IPS DF 6.9 (cell line): ENCODE measurements around the gene TRIP12.
"Not testable (repeated sequence)": the region's sequence is repeated elsewhere in the genome, so short reads cannot be mapped to it uniquely, and the experiment has no call there.

Experiments used
- DNase-seq: peaks from one replicate; pipeline ENCODE4 v3.0.0-alpha.2; 2013; ENCODE audit warnings: low read depth, low spot score
- H3K27ac ChIP-seq: one replicate; pipeline ENCODE4 v1.5.1; 2013; ENCODE audit warnings: low read length, control low read depth
- H3K27me3 ChIP-seq: 2 replicates; pipeline ENCODE4 v1.6.1; 2013; ENCODE audit warnings: mild to moderate bottlenecking, low read length; ENCODE audit not compliant: control insufficient read depth, insufficient read depth
- H3K36me3 ChIP-seq: 2 replicates; pipeline ENCODE4 v1.6.1; 2013; ENCODE audit warnings: low read length; ENCODE audit not compliant: control insufficient read depth, insufficient read depth
- H3K4me1 ChIP-seq: 2 replicates; pipeline ENCODE4 v1.6.1; 2013; ENCODE audit warnings: low read length; ENCODE audit not compliant: control insufficient read depth, insufficient read depth
- H3K4me3 ChIP-seq: 2 replicates; pipeline ENCODE4 v1.5.1; 2013; ENCODE audit warnings: mild to moderate bottlenecking, low read length
- H3K9me3 ChIP-seq: 2 replicates; pipeline ENCODE4 v1.6.1; 2013; ENCODE audit warnings: low read length, inconsistent platforms; ENCODE audit not compliant: control insufficient read depth, insufficient read depth
- WGBS: extraction: QIAGEN DNeasy Blood & Tissue Kit; methylation state at CpG from one replicate; pipeline ENCODE4 v1.1.7; 2013; ENCODE audit warnings: mixed read lengths, missing lambda C conversion rate; ENCODE audit not compliant: insufficient read length, insufficient coverage; 5-methylcytosine and 5-hydroxymethylcytosine counted together

TRIP12 gene

GRCh38 chr2:229943770-229944449, 22.1 kb upstream of the TRIP12 start:
- no CpG with 5 or more reads among the region's 5 CpGs for WGBS
- DNase-seq = no peak
- no peak overlapping the region for H3K27ac ChIP-seq

GRCh38 chr2:229943171-229943570, 21.4 kb upstream of the TRIP12 start:
- WGBS = no CpG with 5 or more reads among the region's 2 CpGs
- H3K4me3 ChIP-seq = no peak overlapping the region

More at GRCh38 chr2:229943770-229944449, 22.1 kb upstream of the TRIP12 start:
- no peak overlapping the region for H3K4me3 ChIP-seq
- no peaks in the 10 kb centered on the region for H3K36me3 ChIP-seq
- H3K27me3 ChIP-seq = no peaks in the 10 kb centered on the region
- H3K9me3 ChIP-seq = no peaks in the 10 kb centered on the region
- no peaks in the 10 kb centered on the region; the same call in 1 of the 2 replicates for H3K4me1 ChIP-seq

GRCh38 chr2:229942671-229943070, 20.9 kb upstream of the TRIP12 start:
- no peak for DNase-seq
- Histone ChIP-seq H3K36me3 (no peaks in the 10 kb centered on the region), H3K27me3 (no peaks in the 10 kb centered on the region), H3K27ac (no peak overlapping the region), H3K9me3 (no peaks in the 10 kb centered on the region), H3K4me1 (no peaks in the 10 kb centered on the region; the same call in 1 of the 2 replicates), H3K4me3 (no peak overlapping the region)
- no CpG with 5 or more reads among the region's 8 CpGs for whole genome bisulfite sequencing

More at GRCh38 chr2:229943171-229943570, 21.4 kb upstream of the TRIP12 start:
- H3K27ac ChIP-seq = no peak overlapping the region
- H3K9me3 ChIP-seq = no peaks in the 10 kb centered on the region
- no peaks in the 10 kb centered on the region; the same call in 1 of the 2 replicates for H3K4me1 ChIP-seq
- no peaks in the 10 kb centered on the region for H3K36me3 ChIP-seq
- no peaks in the 10 kb centered on the region for H3K27me3 ChIP-seq
- DNase-seq = no peak

GRCh38 chr2:229937537-229937936, 15.7 kb upstream of the TRIP12 start:
- Histone ChIP-seq H3K27me3 (no peaks in the 10 kb centered on the region), H3K9me3 (no peaks in the 10 kb centered on the region), H3K4me1 (no peaks in the 10 kb centered on the region), H3K36me3 (no peaks in the 10 kb centered on the region), H3K27ac (no peak overlapping the region), H3K4me3 (no peak overlapping the region)
- DNase-seq = no peak
- no CpG with 5 or more reads among the region's 4 CpGs for WGBS

- no peaks in the 10 kb centered on the region for H3K9me3 ChIP-seq
- no CpG with 5 or more reads among the region's 5 CpGs for WGBS
- no peak overlapping the region for H3K4me3 ChIP-seq
- H3K27ac ChIP-seq = no peak overlapping the region
- DNase-seq = no peak
- no peaks in the 10 kb centered on the region for H3K36me3 ChIP-seq
- H3K27me3 ChIP-seq = no peaks in the 10 kb centered on the region
- H3K4me1 ChIP-seq = no peaks in the 10 kb centered on the region
Observed at GRCh38 chr2:229931241-229931640, 9.4 kb upstream of the TRIP12 start.

- Histone ChIP-seq H3K27ac (no peak overlapping the region), H3K4me1 (no peaks in the 10 kb centered on the region), H3K4me3 (no peak overlapping the region), H3K36me3 (no peaks in the 10 kb centered on the region), H3K27me3 (no peaks in the 10 kb centered on the region), H3K9me3 (no peaks in the 10 kb centered on the region)
- DNase-seq = no peak
- no CpG with 5 or more reads among the region's 7 CpGs for WGBS
Observed at GRCh38 chr2:229930656-229931055, 8.8 kb upstream of the TRIP12 start.

GRCh38 chr2:229927817-229928321, 6.1 kb upstream of the TRIP12 start:
- WGBS = no CpG with 5 or more reads among the region's 2 CpGs
- no peaks in the 10 kb centered on the region for H3K4me1 ChIP-seq
- no peak overlapping the region for H3K27ac ChIP-seq
- H3K4me3 ChIP-seq = no peak overlapping the region
- H3K36me3 ChIP-seq = no peaks in the 10 kb centered on the region
- no peaks in the 10 kb centered on the region for H3K27me3 ChIP-seq
- no peaks in the 10 kb centered on the region for H3K9me3 ChIP-seq
- DNase-seq = no peak

GRCh38 chr2:229925201-229925600, 3.4 kb upstream of the TRIP12 start:
- H3K9me3 ChIP-seq = no peaks in the 10 kb centered on the region
- H3K4me3 ChIP-seq = no peak overlapping the region
- H3K27ac ChIP-seq = no peak overlapping the region
- no peaks in the 10 kb centered on the region for H3K36me3 ChIP-seq
- H3K4me1 ChIP-seq = no peaks in the 10 kb centered on the region
- DNase-seq = no peak
- no peaks in the 10 kb centered on the region for H3K27me3 ChIP-seq

GRCh38 chr2:229924541-229924940, 2.7 kb upstream of the TRIP12 start:
- not testable (repeated sequence) for H3K36me3 ChIP-seq, H3K9me3 ChIP-seq, H3K4me3 ChIP-seq, H3K4me1 ChIP-seq, H3K27ac ChIP-seq, H3K27me3 ChIP-seq, DNase-seq
- WGBS = no CpG with 5 or more reads among the region's 10 CpGs

GRCh38 chr2:229922449-229923386, 909 bp upstream of the TRIP12 start, which contains the start of gene FBXO36:
Gene FBXO36 (plus strand): TSS chr2:229922503. CDS start chr2:229922514, 11 bp downstream.
- Histone ChIP-seq H3K36me3 (no peaks in the 10 kb centered on the region), H3K4me1 (no peaks in the 10 kb centered on the region), H3K9me3 (no peaks in the 10 kb centered on the region), H3K27ac (no peak within 1 kb of the TSS), H3K27me3 (no peaks in the 10 kb centered on the region), H3K4me3 (peak within 1 kb of the TSS; percentile 83)
- peak; percentile 61 for DNase-seq
- no CpG with 5 or more reads among the region's 61 CpGs for WGBS
